GM21786 (cell line): Measurements from ENCODE around the gene NHSL2.
"Not testable (repeated sequence)": the region's sequence is repeated elsewhere in the genome, so short reads cannot be mapped to it uniquely, and the experiment has no call there.

Experiments used
- ATAC-seq: cut with Tn5 transposase; IDR thresholded peaks from one replicate; pipeline ENCODE4 v1.9.1; 2021; ENCODE audit not compliant: unreplicated experiment

The NHSL2 gene

GRCh38 chrX:71910643-71910985 is at the start of gene NHSL2:
Gene NHSL2 (plus strand): TSS chrX:71910845.
- no peak for ATAC-seq

- no peak for ATAC-seq
Measured at GRCh38 chrX:71867680-71868079, 43.0 kb upstream of the NHSL2 start.

DNA sequence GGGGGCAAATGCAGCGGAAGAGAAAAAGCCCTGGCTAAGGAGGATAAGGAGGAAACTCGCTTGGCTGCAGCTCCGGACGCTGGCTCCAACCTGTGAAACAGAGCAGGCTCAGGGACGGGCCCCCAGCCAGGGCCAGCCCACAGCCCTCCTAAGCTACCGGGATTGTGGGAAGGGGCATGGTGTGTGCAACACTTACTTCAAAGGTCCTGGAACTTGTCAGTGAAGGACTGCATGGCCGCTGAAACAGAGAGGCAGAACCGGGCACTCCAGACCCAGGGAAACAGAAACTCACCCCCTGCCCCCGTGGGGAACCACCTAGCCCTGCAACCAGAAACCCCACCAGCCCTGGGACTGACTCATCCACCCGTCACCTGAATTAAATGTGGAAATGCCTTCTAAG is 41.1 kb upstream of the NHSL2 start:
- not testable (repeated sequence) for ATAC-seq

GRCh38 chrX:71870208-71871098 is 40.2 kb upstream of the NHSL2 start:
- no peak for ATAC-seq

DNA sequence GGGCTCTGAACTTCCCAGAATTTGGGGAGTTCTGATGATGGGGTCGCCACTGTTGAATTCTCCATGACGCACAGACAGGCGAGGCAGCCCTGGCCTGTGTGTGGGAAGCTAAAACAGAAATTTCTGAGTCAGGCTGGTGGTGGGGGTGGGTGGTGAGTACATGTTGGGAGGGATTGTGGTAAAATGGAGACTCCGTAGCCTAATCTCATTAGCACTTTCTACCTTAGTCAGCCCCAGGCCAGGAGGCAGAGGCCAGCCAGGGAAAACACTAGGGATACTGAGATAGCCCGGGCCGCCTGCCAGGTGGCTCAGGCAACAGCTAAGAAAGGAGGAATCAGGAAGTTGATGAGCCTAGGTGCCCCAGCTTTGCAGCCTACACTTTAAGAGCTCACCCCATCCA is 39.3 kb upstream of the NHSL2 start:
- ATAC-seq: no peak

DNA sequence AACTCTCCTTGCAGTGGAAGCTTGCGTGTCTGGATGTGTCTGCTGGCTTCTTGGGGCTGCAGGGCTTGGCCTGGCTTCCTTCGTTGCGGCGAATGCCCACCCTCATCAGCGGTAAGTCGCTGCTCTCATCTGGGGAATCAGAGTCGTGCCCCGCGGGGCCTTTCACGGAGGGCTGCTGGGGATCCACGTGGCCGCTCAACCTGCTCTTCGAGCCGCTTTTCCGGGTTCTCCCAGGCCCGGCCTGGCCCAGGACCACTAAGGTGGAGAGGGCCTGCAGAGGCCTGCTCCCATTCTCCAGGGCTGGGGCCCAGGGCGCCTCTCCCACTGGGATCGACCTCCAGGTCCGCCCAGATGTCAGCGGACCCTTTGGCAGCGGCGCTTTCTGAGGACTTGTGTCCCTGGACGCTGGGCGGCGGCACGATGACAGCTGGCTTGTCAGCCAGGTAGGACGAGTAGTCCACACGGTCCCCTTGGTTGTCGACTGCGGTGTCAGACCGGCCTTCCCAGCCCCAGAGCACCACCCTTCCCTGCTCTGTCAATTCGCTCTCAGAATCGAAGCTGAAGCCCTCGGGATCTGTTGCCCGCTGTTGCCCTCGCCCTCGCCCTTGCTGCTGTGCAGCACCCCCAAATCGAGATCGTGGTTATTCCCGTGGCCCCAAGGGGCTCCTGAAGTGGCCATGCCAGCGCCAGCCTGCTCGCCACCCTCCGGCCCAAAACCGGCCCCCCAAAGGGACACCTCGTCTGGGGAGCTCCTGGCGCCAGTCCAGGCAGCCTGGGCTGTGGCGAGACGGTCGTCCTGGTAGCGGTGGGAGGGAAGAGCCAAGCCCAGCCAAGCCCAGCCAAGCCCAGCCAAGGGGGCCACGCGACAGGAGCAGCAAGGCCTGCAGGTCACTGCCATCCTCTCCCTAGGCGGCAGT is 37.8 kb upstream of the NHSL2 start:
- no peak for ATAC-seq

GRCh38 chrX:71873459-71873833 is 37.2 kb upstream of the NHSL2 start:
- ATAC-seq: no peak

DNA sequence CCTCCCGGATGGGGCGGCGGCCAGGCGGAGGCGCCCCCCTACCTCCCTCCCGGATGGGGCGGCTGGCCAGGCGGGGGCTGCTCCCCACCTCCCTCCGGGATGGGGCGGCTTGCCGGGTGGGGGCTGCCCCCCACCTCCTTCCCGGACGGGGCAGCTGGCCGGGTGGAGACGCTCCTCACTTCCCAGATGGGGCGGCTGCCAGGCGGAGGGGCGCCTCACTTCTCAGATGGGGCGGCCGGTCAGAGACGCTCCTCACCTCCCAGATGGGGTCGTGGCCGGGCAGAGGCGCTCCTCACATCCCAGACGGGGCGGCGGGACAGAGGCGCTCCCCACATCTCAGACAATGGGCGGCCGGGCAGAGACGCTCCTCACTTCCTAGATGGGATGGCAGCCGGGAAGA is 33.8 kb upstream of the NHSL2 start:
- ATAC-seq: not testable (repeated sequence)

- no peak for ATAC-seq
Measured at GRCh38 chrX:71885099-71885498, 25.5 kb upstream of the NHSL2 start.

- ATAC-seq: no peak
Measured at GRCh38 chrX:71895607-71896006, 15.0 kb upstream of the NHSL2 start.

GRCh38 chrX:71906144-71906543 is 4.5 kb upstream of the NHSL2 start:
- ATAC-seq: no peak

DNA sequence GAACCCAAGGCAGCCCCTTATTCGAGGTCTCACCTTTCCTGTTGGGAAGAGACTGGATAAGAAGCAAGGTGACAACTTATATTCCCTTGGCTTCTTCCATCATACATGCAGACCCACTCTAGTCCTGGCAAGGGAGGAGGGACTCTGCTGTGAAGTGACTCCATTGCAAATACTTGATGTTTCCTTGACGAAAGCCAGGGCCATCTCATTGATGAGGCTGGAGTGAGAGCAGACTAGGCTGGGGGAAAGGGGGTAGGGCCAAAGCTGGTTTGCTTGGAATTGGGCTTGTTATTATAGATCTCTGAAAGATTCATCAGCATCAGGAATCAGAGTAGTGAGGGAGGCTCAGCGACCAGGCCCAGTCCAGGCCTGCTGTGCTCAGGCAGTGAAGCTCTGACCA is 2.3 kb upstream of the NHSL2 start:
- ATAC-seq: no peak

- no peak for ATAC-seq
Measured at GRCh38 chrX:71909956-71910355, 689 bp upstream of the NHSL2 start.

DNA sequence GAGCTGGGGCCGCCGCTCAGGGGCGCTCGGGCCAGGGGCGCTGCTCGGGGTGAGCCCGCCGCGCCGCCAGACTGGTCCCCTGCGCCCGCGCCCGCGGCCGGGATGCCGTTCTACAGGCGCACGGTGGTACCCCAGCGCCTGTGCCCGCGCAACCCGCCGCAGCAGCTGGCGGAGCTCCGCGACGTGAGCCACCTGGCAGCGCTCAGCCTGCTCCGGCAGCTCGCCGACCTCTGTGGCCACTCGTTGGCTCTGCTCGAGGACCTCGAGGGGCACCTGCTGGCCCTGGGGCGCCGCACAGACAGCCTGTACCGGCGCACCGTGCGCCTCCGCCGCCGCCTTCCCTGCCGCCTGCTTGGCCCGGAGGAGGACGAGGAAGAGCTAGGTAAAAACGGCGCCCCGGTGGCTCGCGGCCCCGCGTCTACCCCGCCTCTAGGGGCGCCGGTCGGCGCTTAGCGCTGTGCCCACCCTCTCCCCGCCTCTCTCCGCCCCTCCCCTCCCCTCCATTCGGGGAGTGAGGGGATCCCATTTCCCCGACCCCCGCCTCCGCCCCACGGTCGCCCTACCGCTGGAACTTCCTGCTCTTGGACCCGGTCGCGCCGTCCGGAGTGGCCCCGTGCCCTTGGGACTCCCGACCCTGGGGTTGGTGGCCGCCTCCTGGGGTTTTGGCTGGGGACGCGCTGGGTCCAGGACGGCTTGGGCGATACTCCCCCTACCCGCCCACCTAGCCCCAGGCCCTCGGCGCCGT is 513 bp downstream of the NHSL2 start:
- ATAC-seq: no peak

DNA sequence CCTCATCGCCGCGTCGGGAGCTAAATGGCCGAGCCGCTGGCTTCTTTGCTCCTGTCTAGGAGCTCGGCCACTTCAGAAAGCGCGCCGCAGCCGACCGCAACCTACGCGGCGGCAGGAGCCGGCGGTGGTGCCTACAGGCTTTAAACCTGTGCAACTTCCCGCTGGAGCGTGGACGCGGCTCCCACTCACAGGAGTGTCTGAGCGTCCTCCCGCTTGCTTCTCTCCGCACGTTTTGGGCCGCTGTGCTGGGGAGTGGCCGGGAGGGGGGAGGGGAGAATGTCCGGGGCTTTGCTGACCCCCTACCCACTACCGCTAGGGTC is 1.0 kb downstream of the NHSL2 start:
- ATAC-seq: no peak

DNA sequence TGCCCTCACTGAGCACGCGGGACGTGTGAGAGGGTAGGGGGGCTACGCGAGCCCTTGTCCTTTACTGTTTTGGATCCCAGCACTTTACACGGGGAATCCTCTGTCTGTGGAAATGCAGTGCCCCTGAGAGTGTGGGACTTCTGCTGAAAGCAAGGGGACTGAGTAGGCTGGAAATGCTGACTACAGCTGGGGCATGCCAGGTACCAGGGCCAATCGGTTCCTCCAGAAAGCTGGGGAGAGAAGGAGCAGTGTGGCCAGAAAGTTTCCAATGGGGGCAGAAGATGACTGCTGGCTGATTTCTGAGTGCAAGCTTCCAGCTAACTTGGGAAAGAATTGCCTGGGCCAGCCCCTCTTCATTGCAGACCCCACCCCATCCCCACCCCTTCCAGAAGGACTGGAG is 1.5 kb downstream of the NHSL2 start:
- no peak for ATAC-seq

- ATAC-seq: no peak
Measured at GRCh38 chrX:71913156-71913950, 2.7 kb downstream of the NHSL2 start.

DNA sequence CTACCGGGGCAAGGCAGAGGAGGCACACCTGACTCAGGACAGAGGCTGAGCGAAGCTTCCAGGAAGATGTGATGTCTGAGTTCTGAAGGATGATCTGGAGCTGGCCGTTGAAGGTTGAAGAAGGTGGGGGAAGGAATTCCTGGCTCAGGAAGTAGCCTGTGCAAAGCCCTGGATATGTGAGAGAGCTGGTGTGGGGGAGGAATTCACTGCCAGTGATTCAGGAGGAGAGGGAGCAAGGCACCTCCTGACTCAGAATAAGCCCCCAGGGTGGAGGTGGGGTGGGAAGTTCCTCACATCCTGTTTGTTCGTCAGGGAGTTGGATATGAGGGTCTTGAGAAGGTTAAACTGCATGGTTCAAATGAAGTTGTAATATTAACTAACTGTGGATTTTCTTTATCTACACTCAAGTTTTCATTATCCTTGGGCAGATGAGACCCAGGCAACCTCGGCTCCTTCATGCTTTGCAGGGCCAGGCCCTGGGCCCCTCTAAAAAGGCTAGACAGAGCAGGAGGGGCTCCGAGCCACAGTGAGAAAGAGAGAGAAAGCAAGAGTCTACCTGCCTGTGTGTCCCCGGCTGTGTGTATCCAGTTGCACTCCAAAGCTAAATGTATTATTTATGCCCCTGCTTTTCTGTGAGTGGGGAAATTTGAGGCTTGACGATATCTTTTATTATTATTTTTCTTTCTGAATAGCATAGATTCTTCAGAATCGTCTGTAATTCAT is 7.1 kb downstream of the NHSL2 start:
- ATAC-seq: no peak

- ATAC-seq: no peak
Measured at GRCh38 chrX:71919431-71919830, 8.8 kb downstream of the NHSL2 start.

GRCh38 chrX:71919886-71920285 is 9.2 kb downstream of the NHSL2 start:
- no peak for ATAC-seq
